ENCODE results near the gene NUDT22. TPM values are rescaled to one million over a fixed set of nuclear protein-coding genes. Genes with fewer than 3 reads are reported as not detected.

The NUDT22 gene
- total and polyA plus RNA-seq, 2 experiments from 2014 or later, result 33.9 to 67.0 TPM

DNA sequence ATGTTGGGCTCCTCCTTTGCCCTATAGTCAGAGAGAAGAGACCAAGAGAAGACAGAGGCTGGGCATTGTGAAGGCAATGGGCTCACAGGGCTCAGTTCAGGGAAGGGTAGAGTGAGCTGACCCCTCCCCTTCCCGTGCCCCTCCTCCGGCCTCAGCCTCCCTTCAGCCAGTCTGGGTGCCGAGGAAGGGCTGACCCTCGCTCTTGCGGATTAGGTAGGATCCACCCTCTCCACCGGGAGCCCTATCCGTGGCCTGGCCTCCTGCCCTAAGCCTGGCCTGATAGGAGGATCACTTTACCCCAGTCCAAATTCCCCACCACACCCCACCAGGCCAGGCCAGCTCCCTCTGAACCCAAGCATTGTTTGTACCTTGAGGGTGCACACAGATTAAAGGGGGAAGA lies 22.5 kb downstream of the NUDT22 start:
- DNase-seq (ENCODE audit: low spot score), result peak; percentile 68
- peaks cover 41% of the 10 kb centered on the region for H3F3A ChIP-seq (replicated peaks; ENCODE audit: low read depth)

DNA sequence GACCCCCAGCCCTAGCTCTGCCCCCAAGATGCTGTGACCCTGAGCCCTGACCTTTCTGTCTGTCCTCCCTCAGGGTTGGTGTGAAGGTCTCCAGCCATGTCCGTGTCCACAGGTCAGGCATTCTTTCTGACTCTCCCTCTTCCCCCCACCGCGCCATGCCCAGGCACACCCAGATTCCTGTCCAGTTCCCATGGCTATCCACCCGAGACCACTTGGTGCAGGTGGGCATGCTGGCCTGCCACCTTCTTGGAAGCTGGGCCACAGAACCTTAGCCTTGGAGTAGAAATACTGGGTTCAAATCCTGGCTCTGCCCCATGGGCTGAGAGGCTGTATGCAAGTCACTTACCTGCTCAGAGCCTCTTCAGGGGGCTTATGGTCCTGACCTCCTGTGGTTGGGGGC lies 23.0 kb downstream of the NUDT22 start:
- H4K20me1 ChIP-seq (replicated peaks; ENCODE audit: insufficient read depth), result no peaks in the 10 kb centered on the region; the same call in none of the 2 replicates
- peak overlapping the region; percentile 100; the same call in 1 of the 2 replicates for H3K4me3 ChIP-seq
- H3F3A ChIP-seq (replicated peaks; ENCODE audit: low read depth), result peaks cover 38% of the 10 kb centered on the region
- Mint-ChIP-seq H3K36me3 (ENCODE audit: low read depth) (peaks cover 7% of the 10 kb centered on the region), H3K4me1 (peaks cover 40% of the 10 kb centered on the region), H3K9me3 (no peaks in the 10 kb centered on the region), H3K27ac (peak overlapping the region; percentile 94), H3K4me3 (peak overlapping the region; percentile 88), H3K27me3 (ENCODE audit: insufficient read depth, low read depth, poor library complexity) (peaks cover 34% of the 10 kb centered on the region)
- ATAC-seq (no peak), DNase-seq (ENCODE audit: low spot score) (no peak)
- no peak for TF ChIP-seq ZNF114 (CRISPR knock-in tag; IDR thresholded peaks at IDR 0.05)
- no peak for TF ChIP-seq EZH2 (IDR thresholded peaks at IDR 0.05; ENCODE audit: low read depth, unreplicated experiment)
- TF ChIP-seq POLR2AphosphoS5 (IDR thresholded peaks at IDR 0.05; ENCODE audit: low read depth), result no peak
- TF ChIP-seq, protein P1, sequence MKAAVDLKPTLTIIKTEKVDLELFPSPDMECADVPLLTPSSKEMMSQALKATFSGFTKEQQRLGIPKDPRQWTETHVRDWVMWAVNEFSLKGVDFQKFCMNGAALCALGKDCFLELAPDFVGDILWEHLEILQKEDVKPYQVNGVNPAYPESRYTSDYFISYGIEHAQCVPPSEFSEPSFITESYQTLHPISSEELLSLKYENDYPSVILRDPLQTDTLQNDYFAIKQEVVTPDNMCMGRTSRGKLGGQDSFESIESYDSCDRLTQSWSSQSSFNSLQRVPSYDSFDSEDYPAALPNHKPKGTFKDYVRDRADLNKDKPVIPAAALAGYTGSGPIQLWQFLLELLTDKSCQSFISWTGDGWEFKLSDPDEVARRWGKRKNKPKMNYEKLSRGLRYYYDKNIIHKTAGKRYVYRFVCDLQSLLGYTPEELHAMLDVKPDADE (IDR thresholded peaks at IDR 0.05), result no peak
- TF ChIP-seq ZNF331 (CRISPR knock-in tag; IDR thresholded peaks at IDR 0.05; ENCODE audit: low read depth), result no peak
- TF ChIP-seq, protein P2, sequence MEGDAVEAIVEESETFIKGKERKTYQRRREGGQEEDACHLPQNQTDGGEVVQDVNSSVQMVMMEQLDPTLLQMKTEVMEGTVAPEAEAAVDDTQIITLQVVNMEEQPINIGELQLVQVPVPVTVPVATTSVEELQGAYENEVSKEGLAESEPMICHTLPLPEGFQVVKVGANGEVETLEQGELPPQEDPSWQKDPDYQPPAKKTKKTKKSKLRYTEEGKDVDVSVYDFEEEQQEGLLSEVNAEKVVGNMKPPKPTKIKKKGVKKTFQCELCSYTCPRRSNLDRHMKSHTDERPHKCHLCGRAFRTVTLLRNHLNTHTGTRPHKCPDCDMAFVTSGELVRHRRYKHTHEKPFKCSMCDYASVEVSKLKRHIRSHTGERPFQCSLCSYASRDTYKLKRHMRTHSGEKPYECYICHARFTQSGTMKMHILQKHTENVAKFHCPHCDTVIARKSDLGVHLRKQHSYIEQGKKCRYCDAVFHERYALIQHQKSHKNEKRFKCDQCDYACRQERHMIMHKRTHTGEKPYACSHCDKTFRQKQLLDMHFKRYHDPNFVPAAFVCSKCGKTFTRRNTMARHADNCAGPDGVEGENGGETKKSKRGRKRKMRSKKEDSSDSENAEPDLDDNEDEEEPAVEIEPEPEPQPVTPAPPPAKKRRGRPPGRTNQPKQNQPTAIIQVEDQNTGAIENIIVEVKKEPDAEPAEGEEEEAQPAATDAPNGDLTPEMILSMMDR (conservative IDR thresholded peaks at IDR 0.05; ENCODE audit: low read depth in 2 of 2), result no peak
- no peak for TF ChIP-seq CREB1 (CRISPR knock-in tag; IDR thresholded peaks at IDR 0.05; ENCODE audit: low read depth)
- TF ChIP-seq STAT1 (IDR thresholded peaks at IDR 0.05; ENCODE audit: unreplicated experiment), result no peak
- TF ChIP-seq, protein P3, sequence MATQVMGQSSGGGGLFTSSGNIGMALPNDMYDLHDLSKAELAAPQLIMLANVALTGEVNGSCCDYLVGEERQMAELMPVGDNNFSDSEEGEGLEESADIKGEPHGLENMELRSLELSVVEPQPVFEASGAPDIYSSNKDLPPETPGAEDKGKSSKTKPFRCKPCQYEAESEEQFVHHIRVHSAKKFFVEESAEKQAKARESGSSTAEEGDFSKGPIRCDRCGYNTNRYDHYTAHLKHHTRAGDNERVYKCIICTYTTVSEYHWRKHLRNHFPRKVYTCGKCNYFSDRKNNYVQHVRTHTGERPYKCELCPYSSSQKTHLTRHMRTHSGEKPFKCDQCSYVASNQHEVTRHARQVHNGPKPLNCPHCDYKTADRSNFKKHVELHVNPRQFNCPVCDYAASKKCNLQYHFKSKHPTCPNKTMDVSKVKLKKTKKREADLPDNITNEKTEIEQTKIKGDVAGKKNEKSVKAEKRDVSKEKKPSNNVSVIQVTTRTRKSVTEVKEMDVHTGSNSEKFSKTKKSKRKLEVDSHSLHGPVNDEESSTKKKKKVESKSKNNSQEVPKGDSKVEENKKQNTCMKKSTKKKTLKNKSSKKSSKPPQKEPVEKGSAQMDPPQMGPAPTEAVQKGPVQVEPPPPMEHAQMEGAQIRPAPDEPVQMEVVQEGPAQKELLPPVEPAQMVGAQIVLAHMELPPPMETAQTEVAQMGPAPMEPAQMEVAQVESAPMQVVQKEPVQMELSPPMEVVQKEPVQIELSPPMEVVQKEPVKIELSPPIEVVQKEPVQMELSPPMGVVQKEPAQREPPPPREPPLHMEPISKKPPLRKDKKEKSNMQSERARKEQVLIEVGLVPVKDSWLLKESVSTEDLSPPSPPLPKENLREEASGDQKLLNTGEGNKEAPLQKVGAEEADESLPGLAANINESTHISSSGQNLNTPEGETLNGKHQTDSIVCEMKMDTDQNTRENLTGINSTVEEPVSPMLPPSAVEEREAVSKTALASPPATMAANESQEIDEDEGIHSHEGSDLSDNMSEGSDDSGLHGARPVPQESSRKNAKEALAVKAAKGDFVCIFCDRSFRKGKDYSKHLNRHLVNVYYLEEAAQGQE (IDR thresholded peaks at IDR 0.05; ENCODE audit: unreplicated experiment), result no peak
- no peaks in the 10 kb centered on the region for H3K27me3 ChIP-seq (ENCODE audit: insufficient read depth)
- H3K9me2 ChIP-seq (ENCODE audit: insufficient read depth), result no peaks in the 10 kb centered on the region
- peaks cover 34% of the 10 kb centered on the region for H3K4me1 ChIP-seq (ENCODE audit: insufficient read depth)
- peaks cover 33% of the 10 kb centered on the region for H3K79me2 ChIP-seq (replicated peaks; ENCODE audit: insufficient read depth)
- peak overlapping the region; percentile 100 for H3K4me2 ChIP-seq
- H2AFZ ChIP-seq, result no peak overlapping the region
- peak overlapping the region; percentile 96 for H3K27ac ChIP-seq (ENCODE audit: low read depth)
- H3K36me3 ChIP-seq (ENCODE audit: insufficient read depth), result no peaks in the 10 kb centered on the region

More for the DNA sequence above, 22.5 kb downstream of the NUDT22 start:
- TF ChIP-seq, protein P2 (conservative IDR thresholded peaks at IDR 0.05; ENCODE audit: low read depth in 2 of 2), result no peak
- Histone ChIP-seq H3K4me2 (peak overlapping the region; percentile 100), H3K79me2 (replicated peaks; ENCODE audit: insufficient read depth) (peaks cover 36% of the 10 kb centered on the region), H3K36me3 (ENCODE audit: insufficient read depth) (no peaks in the 10 kb centered on the region), H3K27ac (ENCODE audit: low read depth) (peak overlapping the region; percentile 96), H2AFZ (no peak overlapping the region), H3K27me3 (ENCODE audit: insufficient read depth) (no peaks in the 10 kb centered on the region), H4K20me1 (replicated peaks; ENCODE audit: insufficient read depth) (no peaks in the 10 kb centered on the region; the same call in none of the 2 replicates), H3K4me3 (peak overlapping the region; percentile 100; the same call in 1 of the 2 replicates), H3K9me2 (ENCODE audit: insufficient read depth) (no peaks in the 10 kb centered on the region), H3K4me1 (ENCODE audit: insufficient read depth) (peaks cover 38% of the 10 kb centered on the region)
- Mint-ChIP-seq H3K36me3 (ENCODE audit: low read depth) (peaks cover 8% of the 10 kb centered on the region), H3K27ac (peak overlapping the region; percentile 94), H3K9me3 (no peaks in the 10 kb centered on the region), H3K4me1 (peaks cover 40% of the 10 kb centered on the region), H3K27me3 (ENCODE audit: insufficient read depth, low read depth, poor library complexity) (peaks cover 30% of the 10 kb centered on the region), H3K4me3 (peak overlapping the region; percentile 88)
- peak; percentile 9 for ATAC-seq

Measured in GM23338 (cell line).